Neural cell (in vitro differentiated cells): ENCODE measurements around the gene DCBLD2. TPM values are rescaled to one million over a fixed set of nuclear protein-coding genes. Genes with fewer than 3 reads are reported as not detected.

Experiments used
- H2AFZ ChIP-seq: fragments of 200-600, 300-800 bp; sonication (generic), shearing (Covaris generic); 2 replicates; pipeline ENCODE4 v1.6.0; 2014; ENCODE audit warnings: low read depth, mild to moderate bottlenecking, antibody characterized with exemption, low read length, moderate library complexity
- H3F3A ChIP-seq: fragments of 200-600 bp; shearing (Covaris generic); 2 replicates; pipeline ENCODE4 v1.6.1; 2016; ENCODE audit warnings: mild to moderate bottlenecking, moderate library complexity, mixed read lengths, antibody characterized with exemption, low read length; ENCODE audit not compliant: insufficient read depth, poor library complexity, severe bottlenecking
- H3K27ac ChIP-seq: fragments of 200-600, 300-800 bp; sonication (generic), shearing (Covaris generic); 2 replicates; pipeline ENCODE4 v1.5.1; 2014; ENCODE audit warnings: mild to moderate bottlenecking, low read length, moderate library complexity
- H3K27me3 ChIP-seq: fragments of 300-800, 200-600 bp; sonication (generic), shearing (Covaris generic); 2 replicates; pipeline ENCODE4 v1.6.0; 2014; ENCODE audit warnings: mild to moderate bottlenecking, low read depth, low read length, moderate library complexity; ENCODE audit not compliant: insufficient read depth
- H3K36me3 ChIP-seq: fragments of 300-800, 200-600 bp; sonication (generic), shearing (Covaris generic); 2 replicates; pipeline ENCODE4 v1.5.1; 2014; ENCODE audit warnings: mild to moderate bottlenecking, antibody characterized with exemption, low read length, moderate library complexity; ENCODE audit not compliant: insufficient read depth
- H3K4me2 ChIP-seq: fragments of 300-800, 200-600 bp; sonication (generic), shearing (Covaris generic); 2 replicates; pipeline ENCODE4 v1.6.0; 2014; ENCODE audit warnings: mild to moderate bottlenecking, low read length
- H3K4me3 ChIP-seq: fragments of 300-800, 200-600 bp; sonication (generic), shearing (Covaris generic); 2 replicates; pipeline ENCODE4 v1.5.1; 2014; ENCODE audit warnings: mild to moderate bottlenecking, low read length, moderate library complexity
- H3K79me2 ChIP-seq: fragments of 200-600 bp; shearing (Covaris generic); replicated peaks from 2 replicates; pipeline ENCODE4 v1.6.0; 2014; ENCODE audit warnings: mild to moderate bottlenecking, low read length, moderate library complexity; ENCODE audit not compliant: insufficient read depth
- H3K9ac ChIP-seq: fragments of 300-800, 200-600 bp; sonication (generic), shearing (Covaris generic); 2 replicates; pipeline ENCODE4 v1.6.1; 2016; ENCODE audit warnings: mild to moderate bottlenecking, low read length, mixed read lengths
- H3K9me2 ChIP-seq: fragments of 200-600 bp; shearing (Covaris generic); 2 replicates; pipeline ENCODE4 v1.6.1; 2016; ENCODE audit warnings: mild to moderate bottlenecking, low read length, mixed read lengths; ENCODE audit not compliant: insufficient read depth
- H3K9me3 ChIP-seq: fragments of 200-600, 300-800 bp; sonication (generic), shearing (Covaris generic); 2 replicates; pipeline ENCODE4 v1.6.1; 2016; ENCODE audit warnings: mild to moderate bottlenecking, mixed run types, low read length, moderate library complexity, mixed read lengths
- H4K20me1 ChIP-seq: fragments of 200-600 bp; shearing (Covaris generic); 2 replicates; pipeline ENCODE4 v1.6.1; 2016; ENCODE audit warnings: mild to moderate bottlenecking, mixed run types; ENCODE audit not compliant: insufficient read depth
- CTCF ChIP-seq: fragments of 450-650 bp; IDR thresholded peaks from 2 replicates; pipeline ENCODE4 v1.5.1; 2014; ENCODE audit warnings: antibody characterized with exemption, mild to moderate bottlenecking, moderate library complexity; ENCODE audit not compliant: poor library complexity, severe bottlenecking
- EP300 ChIP-seq: fragments of 450-650 bp; conservative IDR thresholded peaks from 2 replicates; pipeline ENCODE4 v1.6.1; 2014; ENCODE audit warnings: antibody characterized with exemption, mild to moderate bottlenecking, moderate library complexity; ENCODE audit not compliant: poor library complexity, severe bottlenecking
- EZH2 ChIP-seq: fragments of 200-600, 300-800 bp; shearing (Covaris generic), sonication (generic); IDR thresholded peaks from 2 replicates; pipeline ENCODE4 v1.6.1; 2014; ENCODE audit warnings: antibody characterized with exemption, low read length, borderline replicate concordance, mild to moderate bottlenecking; ENCODE audit not compliant: insufficient read depth, poor library complexity, severe bottlenecking
- MXI1 ChIP-seq: fragments of 450-650 bp; conservative IDR thresholded peaks from 2 replicates; pipeline ENCODE4 v1.6.1; 2014; ENCODE audit warnings: antibody characterized with exemption, mild to moderate bottlenecking; ENCODE audit not compliant: poor library complexity, severe bottlenecking
- POLR2AphosphoS5 ChIP-seq: IDR thresholded peaks from 2 replicates; pipeline ENCODE4 v1.6.1; 2012
- RAD21 ChIP-seq: fragments of 450-650 bp; conservative IDR thresholded peaks from 2 replicates; pipeline ENCODE4 v1.6.1; 2014; ENCODE audit warnings: antibody characterized with exemption, mild to moderate bottlenecking, moderate library complexity
- SMC3 ChIP-seq: fragments of 450-650 bp; conservative IDR thresholded peaks from 2 replicates; pipeline ENCODE4 v1.6.1; 2014; ENCODE audit warnings: antibody characterized with exemption, mild to moderate bottlenecking, moderate library complexity; ENCODE audit not compliant: poor library complexity
- TAF1 ChIP-seq: IDR thresholded peaks from 2 replicates; pipeline ENCODE4 v1.6.1; 2012; ENCODE audit warnings: low read depth
- polyA plus RNA-seq: library from polyadenylated mRNA; depleted of rRNA; stranded (reverse); fragments of >200 nt; gene quantifications from 2 replicates; pipeline ENCODE4 v1.2.3, GENCODE V29; 2014
- TF ChIP-seq, protein P1 (sequence below): IDR thresholded peaks from 2 replicates; pipeline ENCODE4 v1.6.1; 2012; ENCODE audit warnings: borderline replicate concordance

The DCBLD2 gene
- polyA plus RNA-seq, 1 donor from 2014 or later, result 69.0 TPM

- H3K27me3 ChIP-seq, result no peaks in the 10 kb centered on the region
- no peaks in the 10 kb centered on the region for H4K20me1 ChIP-seq
- no peaks in the 10 kb centered on the region for H3F3A ChIP-seq
- no peaks in the 10 kb centered on the region for H3K9me2 ChIP-seq
- no peak overlapping the region for H3K9ac ChIP-seq
- peaks cover 19% of the 10 kb centered on the region for H3K36me3 ChIP-seq
- no peak overlapping the region for H3K4me3 ChIP-seq
- TF ChIP-seq RAD21 (no peak), TAF1 (no peak)
- H3K79me2 ChIP-seq, result peaks cover 51% of the 10 kb centered on the region
- H3K9me3 ChIP-seq, result no peaks in the 10 kb centered on the region
- no peak overlapping the region for H3K4me2 ChIP-seq
- H3K27ac ChIP-seq, result no peak overlapping the region
- H2AFZ ChIP-seq, result no peak overlapping the region
Measured at GRCh38 chr3:98877132-98877531, 24.4 kb downstream of the DCBLD2 start.

DNA sequence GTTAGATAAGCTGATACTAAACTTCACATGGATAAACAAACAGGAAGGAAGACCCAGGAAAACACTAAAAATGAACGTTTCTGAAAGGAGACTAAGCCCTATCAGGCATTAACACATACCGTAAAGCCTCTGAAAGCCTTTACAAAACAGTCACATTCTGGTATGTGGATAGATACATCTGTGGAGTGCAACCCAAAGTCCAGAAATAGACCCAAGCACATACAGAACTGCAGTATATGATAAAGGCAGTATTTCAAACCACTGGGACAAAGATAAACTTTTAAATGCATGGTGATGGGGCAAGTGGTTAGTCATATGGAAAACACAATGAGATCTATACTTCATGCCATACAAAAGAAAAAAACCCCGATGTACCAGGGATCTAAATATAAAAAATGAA, 26.0 kb downstream of the DCBLD2 start:
- Histone ChIP-seq H2AFZ (no peak overlapping the region), H3F3A (no peaks in the 10 kb centered on the region), H3K27ac (no peak overlapping the region), H3K9me2 (no peaks in the 10 kb centered on the region), H3K27me3 (no peaks in the 10 kb centered on the region), H3K9ac (no peak overlapping the region), H3K4me3 (no peak overlapping the region), H3K9me3 (no peaks in the 10 kb centered on the region), H3K4me2 (no peak overlapping the region), H3K79me2 (peaks cover 37% of the 10 kb centered on the region), H4K20me1 (no peaks in the 10 kb centered on the region), H3K36me3 (peaks cover 15% of the 10 kb centered on the region)
- no peak for TF ChIP-seq TAF1
- TF ChIP-seq EZH2, result no peak
- no peak for TF ChIP-seq SMC3
- TF ChIP-seq POLR2AphosphoS5, result no peak
- no peak for TF ChIP-seq MXI1
- TF ChIP-seq RAD21, result no peak
- TF ChIP-seq EP300, result no peak
- TF ChIP-seq, protein P1, sequence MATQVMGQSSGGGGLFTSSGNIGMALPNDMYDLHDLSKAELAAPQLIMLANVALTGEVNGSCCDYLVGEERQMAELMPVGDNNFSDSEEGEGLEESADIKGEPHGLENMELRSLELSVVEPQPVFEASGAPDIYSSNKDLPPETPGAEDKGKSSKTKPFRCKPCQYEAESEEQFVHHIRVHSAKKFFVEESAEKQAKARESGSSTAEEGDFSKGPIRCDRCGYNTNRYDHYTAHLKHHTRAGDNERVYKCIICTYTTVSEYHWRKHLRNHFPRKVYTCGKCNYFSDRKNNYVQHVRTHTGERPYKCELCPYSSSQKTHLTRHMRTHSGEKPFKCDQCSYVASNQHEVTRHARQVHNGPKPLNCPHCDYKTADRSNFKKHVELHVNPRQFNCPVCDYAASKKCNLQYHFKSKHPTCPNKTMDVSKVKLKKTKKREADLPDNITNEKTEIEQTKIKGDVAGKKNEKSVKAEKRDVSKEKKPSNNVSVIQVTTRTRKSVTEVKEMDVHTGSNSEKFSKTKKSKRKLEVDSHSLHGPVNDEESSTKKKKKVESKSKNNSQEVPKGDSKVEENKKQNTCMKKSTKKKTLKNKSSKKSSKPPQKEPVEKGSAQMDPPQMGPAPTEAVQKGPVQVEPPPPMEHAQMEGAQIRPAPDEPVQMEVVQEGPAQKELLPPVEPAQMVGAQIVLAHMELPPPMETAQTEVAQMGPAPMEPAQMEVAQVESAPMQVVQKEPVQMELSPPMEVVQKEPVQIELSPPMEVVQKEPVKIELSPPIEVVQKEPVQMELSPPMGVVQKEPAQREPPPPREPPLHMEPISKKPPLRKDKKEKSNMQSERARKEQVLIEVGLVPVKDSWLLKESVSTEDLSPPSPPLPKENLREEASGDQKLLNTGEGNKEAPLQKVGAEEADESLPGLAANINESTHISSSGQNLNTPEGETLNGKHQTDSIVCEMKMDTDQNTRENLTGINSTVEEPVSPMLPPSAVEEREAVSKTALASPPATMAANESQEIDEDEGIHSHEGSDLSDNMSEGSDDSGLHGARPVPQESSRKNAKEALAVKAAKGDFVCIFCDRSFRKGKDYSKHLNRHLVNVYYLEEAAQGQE, result no peak
- TF ChIP-seq CTCF, result no peak
